HepG2 (cell line): ENCODE results near the gene AGER. TPM values are rescaled to one million over a fixed set of nuclear protein-coding genes. Genes with fewer than 3 reads are reported as not detected.

Experiments
- DPF2 ChIP-seq: sonication (generic); formaldehyde crosslinking; IDR thresholded peaks from 2 replicates; pipeline ENCODE4 v1.4.0; 2020; ENCODE audit warnings: mild to moderate bottlenecking, low read depth, missing genetic modification reagents, borderline replicate concordance
- EP300 ChIP-seq, 3 experiments: sonication (generic) in 1 of 3; formaldehyde crosslinking in 1 of 3; IDR thresholded peaks; 2 replicates each; pipeline versions ENCODE4 v1.5.1 to v1.6.1; 2011 to 2020; ENCODE audit warnings: low read depth in 2 of 3, low read length in 2 of 3, borderline replicate concordance in 1 of 3, improper control_type of control experiment in 1 of 3, mild to moderate bottlenecking in 1 of 3, missing genetic modification reagents in 1 of 3, moderate library complexity in 1 of 3
- IRF2 ChIP-seq: IDR thresholded peaks from 2 replicates; pipeline ENCODE4 v1.6.1; 2018; ENCODE audit warnings: missing genetic modification reagents, missing compliant biosample characterization
- KLF13 ChIP-seq: sonication (generic); formaldehyde crosslinking; IDR thresholded peaks from 2 replicates; pipeline ENCODE4 v1.4.0; 2020; ENCODE audit warnings: mild to moderate bottlenecking, missing genetic modification reagents
- KLF6 ChIP-seq: IDR thresholded peaks from 2 replicates; pipeline ENCODE4 v1.8.0; 2016; ENCODE audit warnings: missing biosample characterization, missing genetic modification reagents
- SNAI1 ChIP-seq: sonication (generic); formaldehyde crosslinking; IDR thresholded peaks from 2 replicates; pipeline ENCODE4 v1.5.0; 2020; ENCODE audit warnings: mild to moderate bottlenecking, missing genetic modification reagents, borderline replicate concordance
- ZFAT ChIP-seq: sonication (generic); formaldehyde crosslinking; conservative IDR thresholded peaks from 2 replicates; pipeline ENCODE4 v1.8.1; 2023; ENCODE audit warnings: missing genetic modification reagents, inconsistent platforms
- ZKSCAN8 ChIP-seq: IDR thresholded peaks from 2 replicates; pipeline ENCODE4 v1.6.1; 2016; ENCODE audit warnings: borderline replicate concordance, missing genetic modification reagents, missing compliant biosample characterization
- ZNF251 ChIP-seq: sonication (generic); formaldehyde crosslinking; IDR thresholded peaks from 2 replicates; pipeline ENCODE4 v1.9.0; 2021; ENCODE audit warnings: mild to moderate bottlenecking, missing genetic modification reagents
- ZNF326 ChIP-seq: sonication (generic); formaldehyde crosslinking; IDR thresholded peaks from 2 replicates; pipeline ENCODE4 v1.4.0; 2020; ENCODE audit warnings: missing genetic modification reagents, borderline replicate concordance
- ZNF747 ChIP-seq: sonication (generic); formaldehyde crosslinking; IDR thresholded peaks from 2 replicates; pipeline ENCODE4 v1.8.1; 2023; ENCODE audit warnings: missing genetic modification reagents, mild to moderate bottlenecking, borderline replicate concordance
- polyA plus RNA-seq, 8 experiments: library from polyadenylated mRNA; depleted of rRNA in 3 of 8; stranded (reverse) in 7 of 8; unstranded in 1 of 8; fragments of >200 nt; fragmentation: Illumina TruSeq in 4 of 8; extraction: Trizol in 4 of 8; gene quantifications; 2 replicates each; pipeline versions ENCODE4 v1.2.1 to v1.2.3, GENCODE V29; 2011 to 2016; ENCODE audit warnings: low read depth in 4 of 8, missing spikeins in 1 of 8, mixed read lengths in 1 of 8; ENCODE audit not compliant: insufficient read depth in 1 of 8
- total RNA-seq, 5 experiments: library from RNA; depleted of rRNA; stranded (reverse); fragments of >200 nt; fragmentation: Illumina TruSeq; extraction: Trizol; gene quantifications; 2 replicates each; pipeline ENCODE4 v1.2.3, GENCODE V29; 2016; ENCODE audit warnings: low read depth in 1 of 5
- TF ChIP-seq, protein P1 (sequence below): sonication (generic); formaldehyde crosslinking; IDR thresholded peaks from 2 replicates; pipeline ENCODE4 v1.9.0; 2021; ENCODE audit warnings: missing genetic modification reagents, borderline replicate concordance
- TF ChIP-seq, protein P2 (sequence below): sonication (generic); formaldehyde crosslinking; IDR thresholded peaks from 2 replicates; pipeline ENCODE4 v1.9.0; 2022; ENCODE audit warnings: missing genetic modification reagents, mild to moderate bottlenecking, borderline replicate concordance
- TF ChIP-seq, protein P3 (sequence below): sonication (generic); formaldehyde crosslinking; IDR thresholded peaks from 2 replicates; pipeline ENCODE4 v1.4.0; 2020; ENCODE audit warnings: low read depth, mild to moderate bottlenecking, missing genetic modification reagents
- TF ChIP-seq, protein P4 (sequence below): sonication (generic); formaldehyde crosslinking; IDR thresholded peaks from 2 replicates; pipeline ENCODE4 v1.8.1; 2023; ENCODE audit warnings: mild to moderate bottlenecking, moderate library complexity, missing genetic modification reagents
- TF ChIP-seq, protein P5 (sequence below): sonication (generic); formaldehyde crosslinking; IDR thresholded peaks from 2 replicates; pipeline ENCODE4 v1.4.0; 2020; ENCODE audit warnings: missing genetic modification reagents

Gene AGER
- total and polyA plus RNA-seq, 2 of the 13 experiments (the other 11 are each of a cell fraction or from before 2014, with no cell fraction given) = 1.9 to 5.1 TPM

DNA sequence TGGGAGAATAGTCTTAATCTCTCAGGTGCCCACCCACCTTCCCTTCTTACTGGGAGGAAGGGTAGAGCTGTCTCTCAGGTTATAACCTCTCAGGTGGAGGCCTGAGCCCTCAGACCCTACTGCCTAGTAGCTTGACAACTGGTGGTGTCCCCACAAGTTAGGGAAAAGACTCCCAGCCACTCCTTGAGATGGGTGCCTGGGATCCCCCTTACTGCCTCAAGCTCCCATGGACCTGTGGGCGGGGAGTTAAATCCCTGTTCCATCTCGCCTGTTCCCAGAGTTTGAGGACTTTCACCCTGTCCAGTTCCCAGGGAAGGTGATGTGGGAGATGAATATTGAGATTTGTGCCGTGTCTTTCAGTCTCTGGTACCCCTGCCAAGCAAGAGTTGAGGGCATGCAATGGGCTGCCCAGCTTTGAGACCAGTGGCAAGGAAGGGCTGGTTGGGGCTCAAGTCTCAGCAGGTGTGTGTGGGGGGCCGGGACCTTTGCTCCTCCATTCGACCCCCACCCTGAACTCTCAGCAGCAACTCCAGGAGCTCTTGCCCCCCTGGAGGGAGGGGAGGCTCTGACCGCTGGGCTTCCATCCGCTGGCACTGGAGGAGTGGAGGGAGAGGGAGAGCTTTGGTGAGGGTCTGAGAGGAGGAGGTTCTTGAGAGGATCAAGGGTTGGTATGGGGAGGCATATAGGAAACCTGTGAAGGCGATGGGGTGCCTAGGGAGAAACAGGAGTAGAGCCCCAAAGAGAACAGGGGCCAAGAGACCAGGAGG, 7.0 kb upstream of the AGER start (continued):
- TF ChIP-seq, protein P1, sequence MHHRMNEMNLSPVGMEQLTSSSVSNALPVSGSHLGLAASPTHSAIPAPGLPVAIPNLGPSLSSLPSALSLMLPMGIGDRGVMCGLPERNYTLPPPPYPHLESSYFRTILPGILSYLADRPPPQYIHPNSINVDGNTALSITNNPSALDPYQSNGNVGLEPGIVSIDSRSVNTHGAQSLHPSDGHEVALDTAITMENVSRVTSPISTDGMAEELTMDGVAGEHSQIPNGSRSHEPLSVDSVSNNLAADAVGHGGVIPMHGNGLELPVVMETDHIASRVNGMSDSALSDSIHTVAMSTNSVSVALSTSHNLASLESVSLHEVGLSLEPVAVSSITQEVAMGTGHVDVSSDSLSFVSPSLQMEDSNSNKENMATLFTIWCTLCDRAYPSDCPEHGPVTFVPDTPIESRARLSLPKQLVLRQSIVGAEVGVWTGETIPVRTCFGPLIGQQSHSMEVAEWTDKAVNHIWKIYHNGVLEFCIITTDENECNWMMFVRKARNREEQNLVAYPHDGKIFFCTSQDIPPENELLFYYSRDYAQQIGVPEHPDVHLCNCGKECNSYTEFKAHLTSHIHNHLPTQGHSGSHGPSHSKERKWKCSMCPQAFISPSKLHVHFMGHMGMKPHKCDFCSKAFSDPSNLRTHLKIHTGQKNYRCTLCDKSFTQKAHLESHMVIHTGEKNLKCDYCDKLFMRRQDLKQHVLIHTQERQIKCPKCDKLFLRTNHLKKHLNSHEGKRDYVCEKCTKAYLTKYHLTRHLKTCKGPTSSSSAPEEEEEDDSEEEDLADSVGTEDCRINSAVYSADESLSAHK = no peak
- no peak for TF ChIP-seq ZFAT
- no peak for TF ChIP-seq ZKSCAN8
- TF ChIP-seq, protein P2, sequence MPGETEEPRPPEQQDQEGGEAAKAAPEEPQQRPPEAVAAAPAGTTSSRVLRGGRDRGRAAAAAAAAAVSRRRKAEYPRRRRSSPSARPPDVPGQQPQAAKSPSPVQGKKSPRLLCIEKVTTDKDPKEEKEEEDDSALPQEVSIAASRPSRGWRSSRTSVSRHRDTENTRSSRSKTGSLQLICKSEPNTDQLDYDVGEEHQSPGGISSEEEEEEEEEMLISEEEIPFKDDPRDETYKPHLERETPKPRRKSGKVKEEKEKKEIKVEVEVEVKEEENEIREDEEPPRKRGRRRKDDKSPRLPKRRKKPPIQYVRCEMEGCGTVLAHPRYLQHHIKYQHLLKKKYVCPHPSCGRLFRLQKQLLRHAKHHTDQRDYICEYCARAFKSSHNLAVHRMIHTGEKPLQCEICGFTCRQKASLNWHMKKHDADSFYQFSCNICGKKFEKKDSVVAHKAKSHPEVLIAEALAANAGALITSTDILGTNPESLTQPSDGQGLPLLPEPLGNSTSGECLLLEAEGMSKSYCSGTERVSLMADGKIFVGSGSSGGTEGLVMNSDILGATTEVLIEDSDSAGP (CRISPR knock-in tag) = peak; percentile 44; the same call in 1 of the 2 replicates
- no peak for TF ChIP-seq SNAI1 (CRISPR knock-in tag)
- no peak for TF ChIP-seq ZNF326 (CRISPR knock-in tag)
- 0 out of 2 replicates have a peak, but pooled peaks have one; percentile 9 for TF ChIP-seq KLF6 (CRISPR knock-in tag)
- TF ChIP-seq, protein P3, sequence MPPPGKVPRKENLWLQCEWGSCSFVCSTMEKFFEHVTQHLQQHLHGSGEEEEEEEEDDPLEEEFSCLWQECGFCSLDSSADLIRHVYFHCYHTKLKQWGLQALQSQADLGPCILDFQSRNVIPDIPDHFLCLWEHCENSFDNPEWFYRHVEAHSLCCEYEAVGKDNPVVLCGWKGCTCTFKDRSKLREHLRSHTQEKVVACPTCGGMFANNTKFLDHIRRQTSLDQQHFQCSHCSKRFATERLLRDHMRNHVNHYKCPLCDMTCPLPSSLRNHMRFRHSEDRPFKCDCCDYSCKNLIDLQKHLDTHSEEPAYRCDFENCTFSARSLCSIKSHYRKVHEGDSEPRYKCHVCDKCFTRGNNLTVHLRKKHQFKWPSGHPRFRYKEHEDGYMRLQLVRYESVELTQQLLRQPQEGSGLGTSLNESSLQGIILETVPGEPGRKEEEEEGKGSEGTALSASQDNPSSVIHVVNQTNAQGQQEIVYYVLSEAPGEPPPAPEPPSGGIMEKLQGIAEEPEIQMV (CRISPR knock-in tag) = no peak
- TF ChIP-seq IRF2 (CRISPR knock-in tag) = 0 out of 2 replicates have a peak, but pooled peaks have one; percentile 5
- TF ChIP-seq DPF2 (CRISPR knock-in tag) = 0 out of 2 replicates have a peak, but pooled peaks have one; percentile 5
- 0 out of 2 replicates have a peak, but pooled peaks have one; percentile 20 for TF ChIP-seq KLF13 (CRISPR knock-in tag)
- TF ChIP-seq, protein P4, sequence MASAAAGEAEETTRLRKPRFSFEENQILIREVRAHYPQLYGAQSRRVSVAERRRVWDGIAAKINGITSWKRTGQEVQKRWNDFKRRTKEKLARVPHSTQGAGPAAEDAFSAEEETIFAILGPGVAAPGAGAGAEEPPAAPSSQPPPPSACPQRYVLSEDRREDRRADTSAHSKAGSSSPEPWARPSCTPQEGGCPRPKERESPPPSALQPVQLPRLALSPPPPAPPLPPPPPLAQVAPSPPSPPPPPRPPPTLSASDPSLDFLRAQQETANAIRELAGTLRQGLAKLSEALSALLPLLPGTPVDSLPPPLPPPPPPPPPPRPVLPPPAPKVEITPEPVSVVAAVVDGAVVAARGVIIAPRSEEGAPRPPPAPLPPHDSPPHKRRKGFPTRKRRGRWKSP (CRISPR knock-in tag) = 0 out of 2 replicates have a peak, but pooled peaks have one; percentile 2
- 0 out of 2 replicates have a peak, but pooled peaks have one; percentile 5 for TF ChIP-seq ZNF747 (CRISPR knock-in tag)
- no peak for TF ChIP-seq EP300 (IDR thresholded peaks at IDR 0.05; ENCODE audit: low read depth in 2 of 2, low read length in 2 of 2)
- TF ChIP-seq EP300 (CRISPR knock-in tag; IDR thresholded peaks at IDR 0.05; ENCODE audit: borderline replicate concordance) = no peak
- TF ChIP-seq, protein P5, sequence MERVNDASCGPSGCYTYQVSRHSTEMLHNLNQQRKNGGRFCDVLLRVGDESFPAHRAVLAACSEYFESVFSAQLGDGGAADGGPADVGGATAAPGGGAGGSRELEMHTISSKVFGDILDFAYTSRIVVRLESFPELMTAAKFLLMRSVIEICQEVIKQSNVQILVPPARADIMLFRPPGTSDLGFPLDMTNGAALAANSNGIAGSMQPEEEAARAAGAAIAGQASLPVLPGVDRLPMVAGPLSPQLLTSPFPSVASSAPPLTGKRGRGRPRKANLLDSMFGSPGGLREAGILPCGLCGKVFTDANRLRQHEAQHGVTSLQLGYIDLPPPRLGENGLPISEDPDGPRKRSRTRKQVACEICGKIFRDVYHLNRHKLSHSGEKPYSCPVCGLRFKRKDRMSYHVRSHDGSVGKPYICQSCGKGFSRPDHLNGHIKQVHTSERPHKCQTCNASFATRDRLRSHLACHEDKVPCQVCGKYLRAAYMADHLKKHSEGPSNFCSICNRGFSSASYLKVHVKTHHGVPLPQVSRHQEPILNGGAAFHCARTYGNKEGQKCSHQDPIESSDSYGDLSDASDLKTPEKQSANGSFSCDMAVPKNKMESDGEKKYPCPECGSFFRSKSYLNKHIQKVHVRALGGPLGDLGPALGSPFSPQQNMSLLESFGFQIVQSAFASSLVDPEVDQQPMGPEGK = no peak
- TF ChIP-seq ZNF251 (CRISPR knock-in tag) = no peak
